ENCODE measurements around the gene EEA1.
"Not testable (repeated sequence)": the region's sequence is repeated elsewhere in the genome, so short reads cannot be mapped to it uniquely, and the experiment has no call there.

Gene EEA1

GRCh38 chr12:92756898-92757596 is 172.0 kb downstream of the EEA1 start:
- POLR2A ChIA-PET = no interaction called here
- no peak for TF ChIP-seq ARNT (IDR thresholded peaks at IDR 0.05)
- no peak for TF ChIP-seq FOXA1 (IDR thresholded peaks at IDR 0.05)
- TF ChIP-seq L3MBTL2 (conservative IDR thresholded peaks at IDR 0.05) = no peak
- TF ChIP-seq CTBP1 (IDR thresholded peaks at IDR 0.05; ENCODE audit: borderline replicate concordance) = no peak
- TF ChIP-seq PKNOX1 (IDR thresholded peaks at IDR 0.05) = no peak
- TF ChIP-seq FOXM1 (IDR thresholded peaks at IDR 0.05; ENCODE audit: borderline replicate concordance) = no peak
- no peak for TF ChIP-seq ELF4 (IDR thresholded peaks at IDR 0.05)
- TF ChIP-seq BHLHE40 (IDR thresholded peaks at IDR 0.05; ENCODE audit: borderline replicate concordance) = no peak
- no peak for TF ChIP-seq SUZ12 (IDR thresholded peaks at IDR 0.05)
- CTCF ChIA-PET = interaction anchor here (0.6 kb wide), 1 partner anchor 1913 kb away, joined by 5 read pairs; no protein-coding TSS in a partner anchor
- DNase-seq (ENCODE audit: extremely low spot score) = no peak

GRCh38 chr12:92753976-92754885 is 174.9 kb downstream of the EEA1 start:
- ChIA-PET CTCF (no interaction called here), POLR2A (no interaction called here)
- TF ChIP-seq L3MBTL2 (conservative IDR thresholded peaks at IDR 0.05) (no peak), SP1 (IDR thresholded peaks at IDR 0.05) (no peak), HDGF (IDR thresholded peaks at IDR 0.05; ENCODE audit: borderline replicate concordance) (no peak), ELF4 (IDR thresholded peaks at IDR 0.05) (no peak), FOXM1 (IDR thresholded peaks at IDR 0.05; ENCODE audit: borderline replicate concordance) (no peak), SUZ12 (IDR thresholded peaks at IDR 0.05) (no peak)
- no peak for DNase-seq (ENCODE audit: extremely low spot score)

DNA sequence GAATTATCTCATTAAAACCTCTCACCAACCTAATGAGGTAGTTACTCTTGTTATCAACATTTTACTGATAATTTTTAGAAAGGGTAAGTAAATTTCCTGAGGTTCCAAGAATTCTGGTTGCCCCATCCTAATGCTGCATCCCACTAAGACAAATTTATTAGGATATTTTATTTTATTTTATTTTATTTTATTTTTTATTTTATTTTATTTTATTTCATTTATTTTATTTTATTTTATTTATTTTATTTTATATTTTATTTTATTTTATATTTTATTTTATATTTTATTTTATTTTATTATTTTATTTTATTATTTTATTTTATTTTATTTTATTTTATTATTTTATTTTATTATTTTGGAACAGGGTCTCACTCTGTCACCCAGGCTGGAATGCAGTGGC is 179.4 kb downstream of the EEA1 start:
- DNase-seq (ENCODE audit: extremely low spot score); CTCF ChIA-PET; POLR2A ChIA-PET: not testable (repeated sequence)

GRCh38 chr12:92747151-92747550 is 181.9 kb downstream of the EEA1 start:
- TF ChIP-seq FOXK2 (IDR thresholded peaks at IDR 0.05) = no peak
- no peak for TF ChIP-seq HDGF (IDR thresholded peaks at IDR 0.05; ENCODE audit: borderline replicate concordance)
- no peak for TF ChIP-seq SP1 (IDR thresholded peaks at IDR 0.05)
- TF ChIP-seq SUZ12 (IDR thresholded peaks at IDR 0.05) = no peak
- no peak for TF ChIP-seq TARDBP (IDR thresholded peaks at IDR 0.05)
- TF ChIP-seq PKNOX1 (IDR thresholded peaks at IDR 0.05) = no peak
- TF ChIP-seq NFRKB (IDR thresholded peaks at IDR 0.05) = no peak
- TF ChIP-seq ARNT (IDR thresholded peaks at IDR 0.05) = no peak
- TF ChIP-seq CTBP1 (IDR thresholded peaks at IDR 0.05; ENCODE audit: borderline replicate concordance) = no peak
- no peak for TF ChIP-seq BHLHE40 (IDR thresholded peaks at IDR 0.05; ENCODE audit: borderline replicate concordance)
- no peak for TF ChIP-seq L3MBTL2 (conservative IDR thresholded peaks at IDR 0.05)
- no peak for TF ChIP-seq ELF4 (IDR thresholded peaks at IDR 0.05)
- TF ChIP-seq ZNF384 (IDR thresholded peaks at IDR 0.05) = no peak
- no peak for TF ChIP-seq LEF1 (IDR thresholded peaks at IDR 0.05; ENCODE audit: borderline replicate concordance)
- no peak for TF ChIP-seq FOXA1 (IDR thresholded peaks at IDR 0.05)
- no peak for TF ChIP-seq FOXM1 (IDR thresholded peaks at IDR 0.05; ENCODE audit: borderline replicate concordance)
- DNase-seq (ENCODE audit: extremely low spot score) = no peak
- ChIA-PET POLR2A (no interaction called here), CTCF (no interaction called here)

GRCh38 chr12:92745856-92746550 is 183.1 kb downstream of the EEA1 start:
- CTCF ChIA-PET = no interaction called here
- POLR2A ChIA-PET = no interaction called here
- DNase-seq (ENCODE audit: extremely low spot score) = no peak
- no peak for TF ChIP-seq LEF1 (IDR thresholded peaks at IDR 0.05; ENCODE audit: borderline replicate concordance)
- TF ChIP-seq ELF4 (IDR thresholded peaks at IDR 0.05) = no peak
- TF ChIP-seq ZNF384 (IDR thresholded peaks at IDR 0.05) = no peak
- no peak for TF ChIP-seq NFRKB (IDR thresholded peaks at IDR 0.05)
- TF ChIP-seq TARDBP (IDR thresholded peaks at IDR 0.05) = no peak
- TF ChIP-seq FOXK2 (IDR thresholded peaks at IDR 0.05) = no peak
- TF ChIP-seq FOXM1 (IDR thresholded peaks at IDR 0.05; ENCODE audit: borderline replicate concordance) = no peak

- ChIA-PET POLR2A (no interaction called here), CTCF (no interaction called here)
- no peak for DNase-seq (ENCODE audit: extremely low spot score)
- no peak for TF ChIP-seq NFRKB (IDR thresholded peaks at IDR 0.05)
- TF ChIP-seq L3MBTL2 (conservative IDR thresholded peaks at IDR 0.05) = no peak
- TF ChIP-seq ZNF384 (IDR thresholded peaks at IDR 0.05) = no peak
- no peak for TF ChIP-seq SUZ12 (IDR thresholded peaks at IDR 0.05)
- TF ChIP-seq BHLHE40 (IDR thresholded peaks at IDR 0.05; ENCODE audit: borderline replicate concordance) = no peak
- no peak for TF ChIP-seq ARNT (IDR thresholded peaks at IDR 0.05)
- TF ChIP-seq LEF1 (IDR thresholded peaks at IDR 0.05; ENCODE audit: borderline replicate concordance) = no peak
- no peak for TF ChIP-seq ELF4 (IDR thresholded peaks at IDR 0.05)
- no peak for TF ChIP-seq TARDBP (IDR thresholded peaks at IDR 0.05)
- no peak for TF ChIP-seq SP1 (IDR thresholded peaks at IDR 0.05)
- no peak for TF ChIP-seq CTBP1 (IDR thresholded peaks at IDR 0.05; ENCODE audit: borderline replicate concordance)
- no peak for TF ChIP-seq PKNOX1 (IDR thresholded peaks at IDR 0.05)
- TF ChIP-seq FOXM1 (IDR thresholded peaks at IDR 0.05; ENCODE audit: borderline replicate concordance) = no peak
- TF ChIP-seq FOXK2 (IDR thresholded peaks at IDR 0.05) = no peak
- no peak for TF ChIP-seq FOXA1 (IDR thresholded peaks at IDR 0.05)
- no peak for TF ChIP-seq HDGF (IDR thresholded peaks at IDR 0.05; ENCODE audit: borderline replicate concordance)
Measured at GRCh38 chr12:92743026-92743425, 186.1 kb downstream of the EEA1 start.

All from HEK293T (cell line).